H1 (cell line): Measurements from ENCODE around the gene SECISBP2. TPM values are rescaled to one million over a fixed set of nuclear protein-coding genes. Genes with fewer than 3 reads are reported as not detected.

ENCODE experiments used
- CTCF ChIA-PET: fragments of 300-600 bp; sonication (Branson Sonifier 250); formaldehyde crosslinking; loops from one replicate; lab custom pipeline; 2021; ENCODE audit not compliant: partially characterized antibody; lab: Charles Lee
- POLR2A ChIA-PET: fragments of 300-600 bp; sonication (Branson Sonifier 250); formaldehyde crosslinking; loops from one replicate; lab custom pipeline; 2021; ENCODE audit warnings: inconsistent platforms; ENCODE audit not compliant: partially characterized antibody; lab: Charles Lee
- DNase-seq, 2 experiments: peaks; one replicate each; pipeline versions ENCODE4 v3.0.0 to v3.0.0-alpha.2; 2010 to 2022; ENCODE audit warnings: low spot score in 2 of 2, low read depth in 1 of 2, mixed read lengths in 1 of 2
- FAIRE-seq: peaks from 2 replicates; lab custom pipeline; 2011; peaks lifted over from hg19 to GRCh38; lab: Jason Lieb, UNC
- H2AFZ ChIP-seq: 2 replicates; pipeline ENCODE4 v1.8.1; 2012; ENCODE audit warnings: low read length, inconsistent platforms
- H2AK5ac ChIP-seq: 2 replicates; pipeline ENCODE4 v1.6.1; 2013; ENCODE audit warnings: low read depth, low read length
- H2BK120ac ChIP-seq: replicated peaks from 2 replicates; pipeline ENCODE3; 2013; ENCODE audit warnings: low read depth, low read length, inconsistent platforms
- H2BK12ac ChIP-seq: 2 replicates; pipeline ENCODE4 v1.6.1; 2013; ENCODE audit warnings: low read depth, low read length
- H2BK15ac ChIP-seq: 2 replicates; pipeline ENCODE4 v1.6.1; 2013; ENCODE audit warnings: low read length
- H2BK20ac ChIP-seq: 2 replicates; pipeline ENCODE4 v1.6.1; 2013; ENCODE audit warnings: low read length
- H2BK5ac ChIP-seq: 2 replicates; pipeline ENCODE4 v1.6.1; 2013; ENCODE audit warnings: low read depth, low read length
- H3K14ac ChIP-seq: 2 replicates; pipeline ENCODE4 v1.6.1; 2013; ENCODE audit warnings: inconsistent platforms; ENCODE audit not compliant: insufficient read length
- H3K18ac ChIP-seq: 2 replicates; pipeline ENCODE4 v1.6.1; 2013; ENCODE audit warnings: low read length; ENCODE audit errors: extremely low read depth
- H3K23ac ChIP-seq: 2 replicates; pipeline ENCODE4 v1.6.1; 2013; ENCODE audit warnings: inconsistent platforms; ENCODE audit not compliant: insufficient read length
- H3K23me2 ChIP-seq: 2 replicates; pipeline ENCODE4 v1.6.1; 2013; ENCODE audit warnings: low read depth, low read length
- H3K27ac ChIP-seq: 2 replicates; pipeline ENCODE4 v1.6.1; 2011; ENCODE audit warnings: low read depth, low read length, inconsistent platforms
- H3K27me3 ChIP-seq, 4 experiments: replicated peaks in 1 of 4; 1 replicate in 1 of 4; 2 replicates in 3 of 4; pipeline versions ENCODE4 v1.6.1 to v1.8.1; 2011 to 2013; ENCODE audit warnings: low read length in 3 of 4, mild to moderate bottlenecking in 3 of 4, inconsistent platforms in 2 of 4, mixed read lengths in 2 of 4, moderate library complexity in 1 of 4; ENCODE audit not compliant: control insufficient read depth in 3 of 4, insufficient read depth in 3 of 4; ENCODE audit errors: extremely low read depth in 1 of 4
- H3K36me3 ChIP-seq, 4 experiments: 2 replicates each; pipeline versions ENCODE4 v1.6.1 to v1.8.1; 2011 to 2013; ENCODE audit warnings: mild to moderate bottlenecking in 4 of 4, low read length in 3 of 4, moderate library complexity in 2 of 4, control low read depth in 1 of 4, inconsistent platforms in 1 of 4; ENCODE audit not compliant: insufficient read depth in 4 of 4, control insufficient read depth in 2 of 4
- H3K4ac ChIP-seq: replicated peaks from 2 replicates; pipeline ENCODE3; 2013; ENCODE audit warnings: low read length, low read depth, mixed read lengths, inconsistent platforms; ENCODE audit not compliant: insufficient read length
- H3K4me1 ChIP-seq, 4 experiments: replicated peaks in 1 of 4; 1 replicate in 1 of 4; 2 replicates in 3 of 4; pipeline versions ENCODE4 v1.6.1 to v1.8.1; 2011 to 2013; ENCODE audit warnings: low read length in 3 of 4, inconsistent platforms in 2 of 4, mixed read lengths in 1 of 4; ENCODE audit not compliant: insufficient read depth in 4 of 4, control insufficient read depth in 3 of 4
- H3K4me2 ChIP-seq, 2 experiments: 2 replicates each; pipeline versions ENCODE4 v1.6.1 to v1.8.1; 2011 to 2013; ENCODE audit warnings: low read depth in 2 of 2, low read length in 2 of 2, control low read depth in 1 of 2, inconsistent platforms in 1 of 2, mild to moderate bottlenecking in 1 of 2; ENCODE audit not compliant: insufficient read depth in 1 of 2
- H3K4me3 ChIP-seq, 4 experiments: fragments of 200-600, 300-600 bp in 1 of 4; sonication (generic), shearing (Covaris generic), sonication (Bioruptor Twin) in 1 of 4; 2 replicates each; pipeline versions ENCODE4 v1.5.1 to v1.8.1; 2011 to 2016; ENCODE audit warnings: low read length in 4 of 4, low read depth in 3 of 4, control low read depth in 2 of 4, inconsistent platforms in 2 of 4, mild to moderate bottlenecking in 2 of 4, mixed read lengths in 1 of 4, moderate library complexity in 1 of 4; ENCODE audit not compliant: insufficient read depth in 2 of 4; ENCODE audit errors: extremely low read depth in 1 of 4
- H3K56ac ChIP-seq: replicated peaks from 2 replicates; pipeline ENCODE3; 2013; ENCODE audit warnings: low read depth, mild to moderate bottlenecking, mixed read lengths, low read length, inconsistent platforms; ENCODE audit not compliant: insufficient read length
- H3K79me1 ChIP-seq: 2 replicates; pipeline ENCODE4 v1.6.1; 2013; ENCODE audit warnings: low read depth, low read length, control low read depth
- H3K79me2 ChIP-seq, 2 experiments: 2 replicates each; pipeline versions ENCODE4 v1.6.1 to v1.8.1; 2012 to 2013; ENCODE audit warnings: low read length in 2 of 2, mild to moderate bottlenecking in 2 of 2, inconsistent platforms in 1 of 2; ENCODE audit not compliant: insufficient read depth in 2 of 2, control insufficient read depth in 1 of 2
- H3K9ac ChIP-seq, 4 experiments: replicated peaks in 1 of 4; 1 replicate in 1 of 4; 2 replicates in 3 of 4; pipeline versions ENCODE4 v1.6.1 to v1.8.1; 2011 to 2013; ENCODE audit warnings: low read depth in 3 of 4, low read length in 3 of 4, control low read depth in 2 of 4, mild to moderate bottlenecking in 2 of 4, moderate library complexity in 2 of 4, inconsistent platforms in 1 of 4; ENCODE audit errors: extremely low read depth in 1 of 4
- H3K9me3 ChIP-seq, 2 experiments: 2 replicates each; pipeline versions ENCODE4 v1.6.1 to v1.8.1; 2012 to 2013; ENCODE audit warnings: mild to moderate bottlenecking in 2 of 2, moderate library complexity in 2 of 2, control low read depth in 1 of 2, inconsistent platforms in 1 of 2, low read depth in 1 of 2, low read length in 1 of 2, mixed read lengths in 1 of 2; ENCODE audit not compliant: insufficient read depth in 2 of 2
- H4K20me1 ChIP-seq, 2 experiments: replicated peaks in 1 of 2; 2 replicates each; pipeline versions ENCODE3 to v1.8.1; 2011 to 2013; ENCODE audit warnings: inconsistent platforms in 2 of 2, low read length in 2 of 2, mild to moderate bottlenecking in 1 of 2; ENCODE audit not compliant: insufficient read depth in 2 of 2, control insufficient read depth in 1 of 2
- H4K5ac ChIP-seq: 2 replicates; pipeline ENCODE4 v1.6.1; 2013; ENCODE audit warnings: low read length, low read depth, mixed read lengths, inconsistent platforms; ENCODE audit not compliant: insufficient read length
- H4K8ac ChIP-seq: 2 replicates; pipeline ENCODE4 v1.8.0; 2013; ENCODE audit warnings: mild to moderate bottlenecking, moderate library complexity, low read length, inconsistent platforms; ENCODE audit not compliant: insufficient read depth; ENCODE audit errors: extremely low read depth
- H4K91ac ChIP-seq: replicated peaks from 2 replicates; pipeline ENCODE3; 2013; ENCODE audit warnings: low read length, mixed read lengths, inconsistent platforms; ENCODE audit not compliant: insufficient read length
- CBX8 ChIP-seq: fragments of 300-800, 300-1000 bp; sonication (generic); IDR thresholded peaks from 2 replicates; pipeline ENCODE4 v1.7.1; 2016; ENCODE audit warnings: low read depth, low read length, borderline replicate concordance
- CHD2 ChIP-seq: IDR thresholded peaks from 2 replicates; pipeline ENCODE4 v1.6.1; 2012; ENCODE audit warnings: low read length, improper control_type of control experiment
- KDM1A ChIP-seq: fragments of 200-600, 300-600 bp; sonication (generic); IDR thresholded peaks from 2 replicates; pipeline ENCODE4 v1.7.1; 2016; ENCODE audit warnings: mild to moderate bottlenecking, low read length, borderline replicate concordance
- KDM4A ChIP-seq: IDR thresholded peaks from one replicate; pipeline ENCODE4 v1.7.1; 2012; ENCODE audit warnings: low read depth, mild to moderate bottlenecking, moderate library complexity, low read length, inconsistent platforms; ENCODE audit not compliant: severe bottlenecking
- POLR2A ChIP-seq, 2 experiments: IDR thresholded peaks; 1 replicate in 1 of 2; 2 replicates in 1 of 2; pipeline ENCODE4 v1.6.1; 2011; ENCODE audit warnings: low read depth in 2 of 2, low read length in 2 of 2, mild to moderate bottlenecking in 2 of 2; ENCODE audit errors: control extremely low read depth in 1 of 2
- RXRA ChIP-seq: IDR thresholded peaks from 2 replicates; pipeline ENCODE4 v1.6.1; 2011; ENCODE audit warnings: low read depth, mild to moderate bottlenecking, low read length, moderate library complexity; ENCODE audit not compliant: insufficient read depth
- SP1 ChIP-seq: IDR thresholded peaks from 2 replicates; pipeline ENCODE4 v1.6.1; 2011; ENCODE audit warnings: low read depth, low read length
- SRF ChIP-seq: IDR thresholded peaks from 2 replicates; pipeline ENCODE4 v1.6.1; 2011; ENCODE audit warnings: mild to moderate bottlenecking, low read depth, low read length, moderate library complexity
- TAF7 ChIP-seq: optimal IDR thresholded peaks from 2 replicates; pipeline ENCODE3; 2011; ENCODE audit warnings: low read depth, mild to moderate bottlenecking, inconsistent platforms, low read length, moderate library complexity, borderline replicate concordance
- TBP ChIP-seq: IDR thresholded peaks from 2 replicates; pipeline ENCODE4 v1.6.1; 2011; ENCODE audit warnings: low read depth, low read length, improper control_type of control experiment
- WGBS, 2 experiments: shearing (Covaris generic) in 1 of 2; methylation state at CpG; one replicate each; pipeline versions ENCODE4 v1.1.6 to v1.1.7; 2013 to 2015; ENCODE audit warnings: low lambda C conversion rate in 2 of 2, mixed read lengths in 2 of 2, inconsistent platforms in 1 of 2, low coverage in 1 of 2, missing lambda C conversion rate in 1 of 2; ENCODE audit not compliant: insufficient replicate concordance in 2 of 2, insufficient coverage in 1 of 2, insufficient read length in 1 of 2; ENCODE audit errors: extremely low coverage in 1 of 2, missing lambda C conversion rate in 1 of 2; 5-methylcytosine and 5-hydroxymethylcytosine counted together
- polyA plus RNA-seq, 7 experiments: library from polyadenylated mRNA; depleted of rRNA in 3 of 7; stranded (reverse) in 5 of 7; unstranded in 2 of 7; fragments of >200 nt in 5 of 7; fragments of 200-250 nt in 2 of 7; gene quantifications; 1 replicate in 5 of 7; 2 replicates in 1 of 7; 4 replicates in 1 of 7; pipeline versions ENCODE4 v1.2.1 to v1.2.3, GENCODE V29; 2011 to 2013; ENCODE audit warnings: missing spikeins in 2 of 7, mixed read lengths in 2 of 7
- total RNA-seq: library from RNA; stranded (reverse); fragmentation: NEBNext Ultra II Directional; extraction: Animal tissue kit (Norgen Biotek cat#: 25700); gene quantifications from 2 replicates; pipeline ENCODE4 v1.2.1, GENCODE V29; 2021

The SECISBP2 gene
- total and polyA plus RNA-seq, 2 of the 8 experiments (the other 6 are each of a cell fraction or from before 2014, with no cell fraction given), result 39.0 to 61.7 TPM

- Histone ChIP-seq H3K79me2 (no peaks in the 10 kb centered on the region), H2AK5ac (no peak overlapping the region), H4K8ac (no peak overlapping the region), H2BK20ac (no peak overlapping the region), H3K4me3 (no peak overlapping the region), H2BK120ac (no peak overlapping the region), H3K4me1 (no peaks in the 10 kb centered on the region), H3K36me3 (peaks cover 55 to 96% (median 79%) of the 10 kb centered on the region in 4 experiments), H4K20me1 (peaks cover 3 to 19% of the 10 kb centered on the region in 2 experiments), H3K9ac (no peak overlapping the region), H2BK5ac (no peak overlapping the region), H4K5ac (no peak overlapping the region), H2BK15ac (no peak overlapping the region)
- CTCF ChIA-PET, result no interaction called here
- 93% methylated on average over 3 of the region's 3 CpGs; no CpG with 5 or more reads in 1 of the 2 experiments for WGBS, 2 experiments
- TF ChIP-seq POLR2A (IDR thresholded peaks at IDR 0.05; ENCODE audit: control extremely low read depth in 1 of 2, low read depth in 2 of 2, low read length in 2 of 2) (no peak), KDM4A (no peak), TAF7 (no peak), SP1 (no peak), CBX8 (no peak), SRF (no peak), RXRA (no peak), CHD2 (no peak), TBP (no peak), KDM1A (no peak)
- TF ChIP-seq, all 59 proteins: peak for 0
- no peak overlapping the region for H3K56ac ChIP-seq
- H3K23ac ChIP-seq, result no peak overlapping the region
- H2BK12ac ChIP-seq, result no peak overlapping the region
- no peak overlapping the region for H3K14ac ChIP-seq
- DNase-seq (no peak), FAIRE-seq (no peak)
- H3K27me3 ChIP-seq, result no peaks in the 10 kb centered on the region
- H3K79me1 ChIP-seq, result peaks cover 2% of the 10 kb centered on the region
- H3K27ac ChIP-seq, result no peak overlapping the region
- no peaks in the 10 kb centered on the region for H3K9me3 ChIP-seq
- no peak overlapping the region for H3K4me2 ChIP-seq
- no peak overlapping the region for H2AFZ ChIP-seq
- POLR2A ChIA-PET, result interaction anchor here (0.9 to 1.3 kb wide), 2 partner anchors 14 to 25 kb away, joined by 3 to 4 read pairs; no protein-coding TSS in a partner anchor
- no peak overlapping the region for H4K91ac ChIP-seq
- no peak overlapping the region for H3K18ac ChIP-seq
- H3K4ac ChIP-seq, result no peak overlapping the region
- H3K23me2 ChIP-seq, result no peaks in the 10 kb centered on the region
Observed at GRCh38 chr9:89352451-89352850, 34.2 kb downstream of the SECISBP2 start.
